ENCODE data around the gene WRAP53. TPM values are rescaled to one million over a fixed set of nuclear protein-coding genes. Genes with fewer than 3 reads are reported as not detected.

The WRAP53 gene
- total RNA-seq, 1 donor from 2014 or later, result 41.1 TPM

DNA sequence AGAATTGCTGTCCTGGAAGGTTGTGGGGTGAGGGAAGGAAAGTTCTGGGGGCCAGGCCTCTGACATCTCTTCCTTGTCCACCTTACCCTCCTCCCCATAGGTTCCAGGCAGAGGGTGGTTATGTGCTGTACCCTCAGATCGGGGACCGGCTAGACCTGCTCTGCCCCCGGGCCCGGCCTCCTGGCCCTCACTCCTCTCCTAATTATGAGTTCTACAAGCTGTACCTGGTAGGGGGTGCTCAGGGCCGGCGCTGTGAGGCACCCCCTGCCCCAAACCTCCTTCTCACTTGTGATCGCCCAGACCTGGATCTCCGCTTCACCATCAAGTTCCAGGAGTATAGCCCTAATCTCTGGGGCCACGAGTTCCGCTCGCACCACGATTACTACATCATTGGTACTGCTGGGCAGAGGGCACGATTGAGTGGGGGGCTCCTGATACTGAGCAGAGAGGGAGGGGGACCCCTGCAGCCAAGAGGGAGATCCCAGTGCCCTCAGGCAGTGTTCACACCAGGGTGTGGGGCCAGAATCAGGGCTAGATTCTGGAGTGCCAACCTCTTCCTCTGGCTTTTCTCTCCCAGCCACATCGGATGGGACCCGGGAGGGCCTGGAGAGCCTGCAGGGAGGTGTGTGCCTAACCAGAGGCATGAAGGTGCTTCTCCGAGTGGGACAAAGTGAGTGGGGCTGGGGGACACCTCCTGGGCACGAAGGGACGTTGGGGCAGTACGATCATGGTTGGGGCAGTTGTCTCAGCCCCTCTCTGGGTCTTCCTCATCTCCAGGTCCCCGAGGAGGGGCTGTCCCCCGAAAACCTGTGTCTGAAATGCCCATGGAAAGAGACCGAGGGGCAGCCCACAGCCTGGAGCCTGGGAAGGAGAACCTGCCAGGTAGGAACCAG, 19.8 kb downstream of the WRAP53 start:
- Mint-ChIP-seq H3K27me3 (ENCODE audit: low read depth) (peaks cover 15% of the 10 kb centered on the region), H3K27ac (ENCODE audit: unreplicated experiment) (no peak overlapping the region), H3K36me3 (ENCODE audit: low read depth) (peaks cover 4% of the 10 kb centered on the region), H3K4me3 (peak overlapping the region; percentile 79), H3K9me3 (no peaks in the 10 kb centered on the region), H3K4me1 (peaks cover 63% of the 10 kb centered on the region)
- DNase-seq (ENCODE audit: low read depth, low spot score), result no peak
- TF ChIP-seq, protein P1, sequence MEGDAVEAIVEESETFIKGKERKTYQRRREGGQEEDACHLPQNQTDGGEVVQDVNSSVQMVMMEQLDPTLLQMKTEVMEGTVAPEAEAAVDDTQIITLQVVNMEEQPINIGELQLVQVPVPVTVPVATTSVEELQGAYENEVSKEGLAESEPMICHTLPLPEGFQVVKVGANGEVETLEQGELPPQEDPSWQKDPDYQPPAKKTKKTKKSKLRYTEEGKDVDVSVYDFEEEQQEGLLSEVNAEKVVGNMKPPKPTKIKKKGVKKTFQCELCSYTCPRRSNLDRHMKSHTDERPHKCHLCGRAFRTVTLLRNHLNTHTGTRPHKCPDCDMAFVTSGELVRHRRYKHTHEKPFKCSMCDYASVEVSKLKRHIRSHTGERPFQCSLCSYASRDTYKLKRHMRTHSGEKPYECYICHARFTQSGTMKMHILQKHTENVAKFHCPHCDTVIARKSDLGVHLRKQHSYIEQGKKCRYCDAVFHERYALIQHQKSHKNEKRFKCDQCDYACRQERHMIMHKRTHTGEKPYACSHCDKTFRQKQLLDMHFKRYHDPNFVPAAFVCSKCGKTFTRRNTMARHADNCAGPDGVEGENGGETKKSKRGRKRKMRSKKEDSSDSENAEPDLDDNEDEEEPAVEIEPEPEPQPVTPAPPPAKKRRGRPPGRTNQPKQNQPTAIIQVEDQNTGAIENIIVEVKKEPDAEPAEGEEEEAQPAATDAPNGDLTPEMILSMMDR (conservative IDR thresholded peaks at IDR 0.05), result no peak

DNA sequence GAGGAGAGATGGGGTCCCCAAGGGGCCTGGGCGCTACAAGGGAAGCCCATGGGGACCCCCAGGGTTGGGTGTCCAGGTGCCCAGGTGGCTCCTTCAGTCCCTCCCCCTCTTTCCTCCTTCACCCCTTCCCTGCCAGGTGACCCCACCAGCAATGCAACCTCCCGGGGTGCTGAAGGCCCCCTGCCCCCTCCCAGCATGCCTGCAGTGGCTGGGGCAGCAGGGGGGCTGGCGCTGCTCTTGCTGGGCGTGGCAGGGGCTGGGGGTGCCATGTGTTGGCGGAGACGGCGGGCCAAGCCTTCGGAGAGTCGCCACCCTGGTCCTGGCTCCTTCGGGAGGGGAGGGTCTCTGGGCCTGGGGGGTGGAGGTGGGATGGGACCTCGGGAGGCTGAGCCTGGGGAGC, 20.8 kb downstream of the WRAP53 start:
- TF ChIP-seq, protein P1 (conservative IDR thresholded peaks at IDR 0.05), result no peak
- Mint-ChIP-seq H3K4me3 (no peak overlapping the region), H3K27me3 (ENCODE audit: low read depth) (peaks cover 14% of the 10 kb centered on the region), H3K4me1 (peaks cover 61% of the 10 kb centered on the region), H3K27ac (ENCODE audit: unreplicated experiment) (no peak overlapping the region), H3K9me3 (no peaks in the 10 kb centered on the region), H3K36me3 (ENCODE audit: low read depth) (peaks cover 4% of the 10 kb centered on the region)
- DNase-seq (ENCODE audit: low read depth, low spot score), result no peak

DNA sequence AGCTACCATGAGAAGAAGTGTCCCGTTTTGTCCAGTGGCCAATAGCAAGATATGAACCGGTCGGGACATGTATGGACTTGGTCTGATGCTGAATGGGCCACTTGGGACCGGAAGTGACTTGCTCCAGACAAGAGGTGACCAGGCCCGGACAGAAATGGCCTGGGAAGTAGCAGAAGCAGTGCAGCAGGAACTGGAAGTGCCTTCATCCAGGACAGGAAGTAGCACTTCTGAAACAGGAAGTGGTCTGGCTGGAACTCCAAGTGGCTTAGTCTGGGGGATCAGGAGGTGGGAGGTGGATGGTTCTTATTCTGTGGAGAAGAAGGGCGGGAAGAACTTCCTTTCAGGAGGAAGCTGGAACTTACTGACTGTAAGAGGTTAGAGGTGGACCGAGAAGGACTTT, 22.0 kb downstream of the WRAP53 start:
- TF ChIP-seq, protein P1 (conservative IDR thresholded peaks at IDR 0.05), result no peak
- H3K27ac Mint-ChIP-seq (ENCODE audit: unreplicated experiment), result peak overlapping the region; percentile 79
- peaks cover 56% of the 10 kb centered on the region for H3K4me1 Mint-ChIP-seq

DNA sequence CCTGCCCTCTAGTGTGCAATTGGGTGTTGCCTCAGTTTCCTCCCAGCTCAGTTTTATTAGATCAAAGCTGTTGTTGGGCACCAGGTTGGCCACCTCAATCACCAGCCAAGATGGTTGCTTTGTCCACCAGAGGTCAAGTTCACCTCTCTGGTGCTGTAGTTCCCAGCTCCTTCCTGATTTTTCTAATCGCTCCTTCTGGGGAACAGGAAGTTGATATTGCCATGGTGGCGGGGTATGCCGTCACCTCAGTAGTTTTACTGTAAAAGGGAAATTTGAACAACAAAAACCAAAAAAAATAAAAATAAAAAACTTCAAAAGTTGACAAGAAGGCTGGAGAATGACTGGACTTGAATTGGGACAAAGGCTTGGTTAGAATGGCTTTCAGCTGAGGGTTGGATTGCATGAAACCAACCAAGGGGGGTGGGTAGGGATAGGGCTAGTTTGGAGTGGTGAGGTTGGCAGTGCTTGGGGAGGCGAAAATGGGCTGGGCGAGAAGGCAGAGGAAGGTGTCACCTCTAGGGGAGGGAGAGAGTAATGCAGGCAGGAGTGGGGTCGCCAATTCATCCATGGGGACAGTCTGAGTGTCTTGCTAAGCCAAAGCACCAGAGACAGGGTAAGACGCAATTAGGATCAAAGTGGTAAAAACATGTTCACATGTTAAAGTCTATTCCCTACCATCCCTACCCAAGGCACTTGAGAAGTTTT, 22.9 kb downstream of the WRAP53 start:
- no peak for DNase-seq (ENCODE audit: low read depth, low spot score)
- Mint-ChIP-seq H3K27ac (ENCODE audit: unreplicated experiment) (peak overlapping the region; percentile 57), H3K9me3 (no peaks in the 10 kb centered on the region), H3K4me3 (peak overlapping the region; percentile 79), H3K36me3 (ENCODE audit: low read depth) (peaks cover 4% of the 10 kb centered on the region), H3K27me3 (ENCODE audit: low read depth) (peaks cover 12% of the 10 kb centered on the region), H3K4me1 (peaks cover 56% of the 10 kb centered on the region)
- TF ChIP-seq, protein P1 (conservative IDR thresholded peaks at IDR 0.05), result peak; percentile 45

More for the DNA sequence above, 22.0 kb downstream of the WRAP53 start:
- H3K27me3 Mint-ChIP-seq (ENCODE audit: low read depth), result peaks cover 14% of the 10 kb centered on the region
- DNase-seq (ENCODE audit: low read depth, low spot score), result no peak
- peaks cover 4% of the 10 kb centered on the region for H3K36me3 Mint-ChIP-seq (ENCODE audit: low read depth)
- H3K4me3 Mint-ChIP-seq, result peak overlapping the region; percentile 26
- H3K9me3 Mint-ChIP-seq, result no peaks in the 10 kb centered on the region

DNA sequence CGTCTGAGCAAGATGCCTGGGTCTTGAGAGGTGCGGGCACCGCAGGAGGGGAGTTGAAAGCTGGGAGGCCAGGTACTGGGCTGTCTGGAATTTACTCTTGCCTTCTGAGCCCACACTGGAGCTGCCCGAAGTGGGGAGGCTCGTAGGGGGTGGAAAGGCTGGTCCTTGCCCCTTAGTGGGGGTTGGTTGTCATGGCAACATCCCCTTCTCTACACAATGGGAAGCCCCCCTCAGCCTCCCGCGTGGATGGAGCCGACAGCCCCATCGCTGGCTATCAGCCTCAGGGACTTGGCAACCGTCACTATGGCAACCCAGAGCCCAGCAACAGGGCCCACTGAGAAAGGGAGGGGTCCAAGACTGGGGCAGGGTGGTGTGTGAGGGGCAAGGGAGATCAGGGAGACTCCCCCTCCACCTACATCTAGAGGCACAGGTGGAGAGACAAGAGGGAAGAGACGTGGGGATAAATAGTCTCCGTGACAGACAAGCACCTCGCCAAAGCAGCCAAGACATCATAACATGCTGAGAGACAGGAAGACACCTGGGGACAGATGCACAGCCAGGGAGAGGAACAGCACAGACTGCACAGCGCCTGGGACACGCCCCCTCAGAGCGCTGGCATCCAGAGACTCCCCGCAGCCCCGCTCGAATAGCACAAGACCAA, 24.0 kb downstream of the WRAP53 start:
- no peaks in the 10 kb centered on the region for H3K9me3 Mint-ChIP-seq
- DNase-seq (ENCODE audit: low read depth, low spot score), result peak; percentile 58
- no peak overlapping the region for H3K27ac Mint-ChIP-seq (ENCODE audit: unreplicated experiment)
- peak overlapping the region; percentile 79 for H3K4me3 Mint-ChIP-seq
- TF ChIP-seq, protein P1 (conservative IDR thresholded peaks at IDR 0.05), result no peak
- peaks cover 14% of the 10 kb centered on the region for H3K27me3 Mint-ChIP-seq (ENCODE audit: low read depth)
- peaks cover 57% of the 10 kb centered on the region for H3K4me1 Mint-ChIP-seq
- peaks cover 4% of the 10 kb centered on the region for H3K36me3 Mint-ChIP-seq (ENCODE audit: low read depth)
